Measurements from ENCODE around the gene AP4S1.

- TF ChIP-seq POLR2A (IDR thresholded peaks at IDR 0.05) (no peak), CTCF (IDR thresholded peaks at IDR 0.05) (no peak)
Observed at GRCh38 chr14:30977752-30978151, 47.7 kb upstream of the AP4S1 start.
